PC-9 (cell line): Measurements from ENCODE around the gene ERBB4. TPM values are rescaled to one million over a fixed set of nuclear protein-coding genes. Genes with fewer than 3 reads are reported as not detected.

ENCODE experiments used
- BruUV-seq: library from RNA; stranded (reverse); fragments of 400-500 nt; replicated peaks from 2 replicates; lab custom pipeline; 2021; lab: Mats Ljungman, UMichigan
- CTCF ChIA-PET: fragments of 300-600 bp; sonication (Branson Sonifier 250); formaldehyde crosslinking; loops from one replicate; lab custom pipeline; 2022; ENCODE audit warnings: antibody characterized with exemption; lab: Charles Lee
- POLR2A ChIA-PET: fragments of 300-600 bp; sonication (Branson Sonifier 250); formaldehyde crosslinking; loops from one replicate; lab custom pipeline; 2022; ENCODE audit warnings: antibody characterized with exemption; ENCODE audit not compliant: unreplicated experiment; lab: Charles Lee
- DNase-seq, 2 experiments: peaks; one replicate each; pipeline versions ENCODE4 v3.0.0 to v3.0.0-alpha.2; 2015 to 2022; ENCODE audit warnings: mixed read lengths in 1 of 2
- H2AFZ ChIP-seq: fragments of 200-600 bp; sonication (generic); 2 replicates; pipeline ENCODE4 v1.8.1; 2017; ENCODE audit warnings: antibody characterized with exemption
- H3F3A ChIP-seq: fragments of 200-600 bp; sonication (generic); 2 replicates; pipeline ENCODE4 v1.8.1; 2017; ENCODE audit warnings: antibody characterized with exemption, mild to moderate bottlenecking, low read depth; ENCODE audit not compliant: insufficient read depth
- H3K27ac ChIP-seq: fragments of 200-600 bp; sonication (generic); 2 replicates; pipeline ENCODE4 v1.6.1; 2016; ENCODE audit warnings: mixed run types
- H3K27me3 ChIP-seq: fragments of 200-600 bp; sonication (generic); 2 replicates; pipeline ENCODE4 v1.6.1; 2016; ENCODE audit warnings: low read depth, mixed run types; ENCODE audit not compliant: insufficient read depth
- H3K36me3 ChIP-seq: fragments of 200-600 bp; sonication (generic); 2 replicates; pipeline ENCODE4 v1.6.1; 2016; ENCODE audit warnings: low read depth, mixed run types
- H3K4me1 ChIP-seq: fragments of 200-600 bp; sonication (generic); replicated peaks from 2 replicates; pipeline ENCODE4 v1.6.1; 2016; ENCODE audit warnings: mixed run types; ENCODE audit not compliant: insufficient read depth
- H3K4me2 ChIP-seq: fragments of 200-600 bp; sonication (generic); 2 replicates; pipeline ENCODE4 v1.6.1; 2017; ENCODE audit warnings: mixed run types
- H3K4me3 ChIP-seq: fragments of 200-600 bp; sonication (generic); 2 replicates; pipeline ENCODE4 v1.6.1; 2016; ENCODE audit warnings: mixed run types
- H3K79me2 ChIP-seq: fragments of 200-600 bp; sonication (generic); 2 replicates; pipeline ENCODE4 v1.6.1; 2017; ENCODE audit warnings: low read depth, mixed run types
- H3K9me2 ChIP-seq: fragments of 200-600 bp; sonication (generic); 2 replicates; pipeline ENCODE4 v1.8.1; 2017; ENCODE audit warnings: mild to moderate bottlenecking; ENCODE audit not compliant: insufficient read depth
- H3K9me3 ChIP-seq: fragments of 200-600 bp; sonication (generic); 2 replicates; pipeline ENCODE4 v1.8.1; 2016; ENCODE audit warnings: low read depth; ENCODE audit not compliant: insufficient read depth
- H4K20me1 ChIP-seq: fragments of 200-600 bp; sonication (generic); 2 replicates; pipeline ENCODE4 v1.8.1; 2017; ENCODE audit not compliant: insufficient read depth
- EZH2 ChIP-seq: fragments of 200-600 bp; sonication (generic); IDR thresholded peaks from 2 replicates; pipeline ENCODE4 v1.8.0; 2017; ENCODE audit warnings: antibody characterized with exemption, low read depth
- intact Hi-C: fragments of 100-400 bp; cut with micrococcal nuclease; formaldehyde crosslinking; loops from one replicate; pipeline ENCODE4 v1.10.0; 2022; ENCODE audit not compliant: unreplicated experiment
- total RNA-seq: library from RNA; stranded (reverse); gene quantifications from 2 replicates; pipeline ENCODE4 v1.2.3, GENCODE V29; 2021
- TF ChIP-seq, protein P1 (sequence below): fragments of 200-600 bp; sonication (generic); conservative IDR thresholded peaks from 2 replicates; pipeline ENCODE4 v1.6.1; 2017; ENCODE audit warnings: mixed run types, antibody characterized with exemption, mild to moderate bottlenecking, moderate library complexity

ERBB4 gene
- total RNA-seq, 1 experiment from 2014 or later = not detected

DNA sequence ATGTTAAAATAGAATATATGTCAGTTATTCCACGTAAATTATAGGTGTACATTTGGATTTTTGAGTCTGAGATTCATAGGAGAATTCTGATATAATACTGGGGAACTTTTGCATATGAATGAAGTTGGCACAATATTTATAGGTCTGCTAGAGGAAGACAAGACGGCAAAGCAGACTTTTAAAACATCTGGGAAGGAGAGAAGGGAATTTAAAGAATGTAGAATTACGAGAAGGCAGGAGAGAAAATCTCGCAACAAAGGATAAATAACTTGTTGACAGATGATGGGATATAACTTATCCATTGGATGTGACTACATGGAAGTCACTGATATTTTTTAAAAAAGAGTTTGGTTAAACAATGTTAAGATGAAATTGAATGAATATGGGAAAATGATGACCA lies 615.6 kb downstream of the ERBB4 start:
- H3K9me3 ChIP-seq = no peaks in the 10 kb centered on the region
- TF ChIP-seq, protein P1, sequence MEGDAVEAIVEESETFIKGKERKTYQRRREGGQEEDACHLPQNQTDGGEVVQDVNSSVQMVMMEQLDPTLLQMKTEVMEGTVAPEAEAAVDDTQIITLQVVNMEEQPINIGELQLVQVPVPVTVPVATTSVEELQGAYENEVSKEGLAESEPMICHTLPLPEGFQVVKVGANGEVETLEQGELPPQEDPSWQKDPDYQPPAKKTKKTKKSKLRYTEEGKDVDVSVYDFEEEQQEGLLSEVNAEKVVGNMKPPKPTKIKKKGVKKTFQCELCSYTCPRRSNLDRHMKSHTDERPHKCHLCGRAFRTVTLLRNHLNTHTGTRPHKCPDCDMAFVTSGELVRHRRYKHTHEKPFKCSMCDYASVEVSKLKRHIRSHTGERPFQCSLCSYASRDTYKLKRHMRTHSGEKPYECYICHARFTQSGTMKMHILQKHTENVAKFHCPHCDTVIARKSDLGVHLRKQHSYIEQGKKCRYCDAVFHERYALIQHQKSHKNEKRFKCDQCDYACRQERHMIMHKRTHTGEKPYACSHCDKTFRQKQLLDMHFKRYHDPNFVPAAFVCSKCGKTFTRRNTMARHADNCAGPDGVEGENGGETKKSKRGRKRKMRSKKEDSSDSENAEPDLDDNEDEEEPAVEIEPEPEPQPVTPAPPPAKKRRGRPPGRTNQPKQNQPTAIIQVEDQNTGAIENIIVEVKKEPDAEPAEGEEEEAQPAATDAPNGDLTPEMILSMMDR = no peak
- TF ChIP-seq EZH2 = no peak
- H3K4me2 ChIP-seq = no peak overlapping the region
- H3K79me2 ChIP-seq = no peaks in the 10 kb centered on the region
- ChIA-PET CTCF (no interaction called here), POLR2A (no interaction called here)
- BruUV-seq = no TSS peak
- DNase-seq = no peak
- no peaks in the 10 kb centered on the region for H3K27me3 ChIP-seq
- H3K27ac ChIP-seq = no peak overlapping the region
- H3K36me3 ChIP-seq = no peaks in the 10 kb centered on the region
- intact Hi-C loops = no loop called here
- no peaks in the 10 kb centered on the region for H3K4me1 ChIP-seq
- no peaks in the 10 kb centered on the region for H3F3A ChIP-seq
- no peak overlapping the region for H3K4me3 ChIP-seq
- H2AFZ ChIP-seq = no peak overlapping the region
- H4K20me1 ChIP-seq = no peaks in the 10 kb centered on the region
- no peaks in the 10 kb centered on the region for H3K9me2 ChIP-seq

DNA sequence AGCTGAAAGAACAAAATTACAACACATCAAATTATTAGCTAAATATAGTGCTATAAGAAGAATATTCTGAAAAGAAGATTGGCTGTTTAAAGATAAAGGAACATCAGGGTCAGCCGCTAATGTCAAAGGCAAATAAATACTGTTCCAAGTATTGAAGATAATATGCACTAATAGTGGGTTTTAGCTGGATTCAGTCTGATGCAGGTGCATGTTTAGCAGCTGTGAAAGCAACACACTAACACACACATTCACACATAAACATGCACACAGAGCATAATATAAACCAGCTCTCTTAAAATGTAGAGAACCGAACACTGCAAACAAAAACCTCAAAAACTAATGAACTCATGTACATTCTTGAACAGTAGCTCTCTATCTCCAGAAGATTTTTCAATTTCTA lies 634.6 kb downstream of the ERBB4 start:
- H3K4me2 ChIP-seq = no peak overlapping the region
- H4K20me1 ChIP-seq = no peaks in the 10 kb centered on the region
- no peaks in the 10 kb centered on the region for H3K9me3 ChIP-seq
- no peak overlapping the region for H3K27ac ChIP-seq
- no peaks in the 10 kb centered on the region for H3K27me3 ChIP-seq
- H3F3A ChIP-seq = no peaks in the 10 kb centered on the region
- ChIA-PET CTCF (no interaction called here), POLR2A (no interaction called here)
- DNase-seq = no peak
- no peaks in the 10 kb centered on the region for H3K9me2 ChIP-seq
- BruUV-seq = no TSS peak
- no peaks in the 10 kb centered on the region for H3K79me2 ChIP-seq
- no peak overlapping the region for H2AFZ ChIP-seq
- H3K36me3 ChIP-seq = no peaks in the 10 kb centered on the region
- intact Hi-C loops = no loop called here
- no peaks in the 10 kb centered on the region for H3K4me1 ChIP-seq
- H3K4me3 ChIP-seq = no peak overlapping the region
- TF ChIP-seq, protein P1 = no peak
- TF ChIP-seq EZH2 = no peak

DNA sequence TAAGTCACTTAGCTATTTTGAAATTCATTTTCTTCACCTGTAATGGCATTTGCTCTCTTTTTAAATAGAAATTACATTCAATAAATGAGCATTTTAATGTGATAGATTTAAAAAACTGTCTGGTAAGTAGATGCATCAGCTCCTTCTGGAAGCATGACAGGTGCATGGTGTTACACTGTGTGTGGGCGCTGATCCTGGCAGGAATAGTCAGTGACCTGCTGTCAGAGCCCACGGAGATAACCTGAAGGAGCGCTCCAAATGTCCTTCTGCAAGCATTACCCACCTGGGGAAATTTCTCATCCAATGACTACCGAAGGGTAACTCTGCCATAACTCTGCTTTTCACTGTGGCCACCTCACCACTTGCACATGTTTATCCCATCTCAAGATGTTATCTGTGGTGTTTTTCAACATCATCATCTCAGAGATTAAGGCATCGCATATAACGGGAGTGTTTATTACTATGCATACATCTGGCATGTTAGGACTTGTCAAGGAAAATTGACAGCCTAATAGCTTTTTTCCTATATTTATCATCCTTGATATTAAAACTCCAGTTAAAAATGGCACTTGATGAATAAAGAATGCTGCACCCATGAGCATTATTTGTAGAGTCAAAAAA lies 637.3 kb downstream of the ERBB4 start:
- POLR2A ChIA-PET = no interaction called here
- no peak for TF ChIP-seq EZH2
- TF ChIP-seq, protein P1 = no peak
- H3K27me3 ChIP-seq = no peaks in the 10 kb centered on the region
- H3K4me2 ChIP-seq = no peak overlapping the region
- intact Hi-C loops = no loop called here
- no peaks in the 10 kb centered on the region for H3K36me3 ChIP-seq
- no peak overlapping the region for H3K4me3 ChIP-seq
- H3K9me3 ChIP-seq = no peaks in the 10 kb centered on the region
- H4K20me1 ChIP-seq = no peaks in the 10 kb centered on the region
- H3K79me2 ChIP-seq = no peaks in the 10 kb centered on the region
- H3K4me1 ChIP-seq = no peaks in the 10 kb centered on the region
- no TSS peak for BruUV-seq
- no peaks in the 10 kb centered on the region for H3F3A ChIP-seq
- CTCF ChIA-PET = no interaction called here
- no peak overlapping the region for H2AFZ ChIP-seq
- H3K27ac ChIP-seq = no peak overlapping the region
- no peak for DNase-seq
- no peaks in the 10 kb centered on the region for H3K9me2 ChIP-seq
